Fibroblast of lung (primary cell): ENCODE results near the gene PSMC5.

Experiments
- CTCF ChIP-seq, 2 donors: IDR thresholded peaks in 1 of 2; conservative IDR thresholded peaks in 1 of 2; 1 replicate in 1 of 2; 2 replicates in 1 of 2; pipeline ENCODE4 v1.5.1; 2011 to 2012; ENCODE audit warnings: low read length in 2 of 2, control low read depth in 1 of 2, inconsistent platforms in 1 of 2, low read depth in 1 of 2, mild to moderate bottlenecking in 1 of 2
- EZH2 ChIP-seq: IDR thresholded peaks from 2 replicates; pipeline ENCODE4 v1.5.1; 2012; ENCODE audit warnings: low read length, control low read depth, mild to moderate bottlenecking; ENCODE audit errors: missing control alignments

- TF ChIP-seq CTCF (conservative IDR thresholded peaks at IDR 0.05 in 1 of 2, IDR thresholded peaks at IDR 0.05 in 1 of 2; ENCODE audit: low read depth in 1 of 2, low read length in 2 of 2) (no peak), EZH2 (no peak)
Measured at GRCh38 chr17:63845509-63845908, 18.3 kb downstream of the PSMC5 start.
